Measurements from ENCODE around the gene CRX.

DNA sequence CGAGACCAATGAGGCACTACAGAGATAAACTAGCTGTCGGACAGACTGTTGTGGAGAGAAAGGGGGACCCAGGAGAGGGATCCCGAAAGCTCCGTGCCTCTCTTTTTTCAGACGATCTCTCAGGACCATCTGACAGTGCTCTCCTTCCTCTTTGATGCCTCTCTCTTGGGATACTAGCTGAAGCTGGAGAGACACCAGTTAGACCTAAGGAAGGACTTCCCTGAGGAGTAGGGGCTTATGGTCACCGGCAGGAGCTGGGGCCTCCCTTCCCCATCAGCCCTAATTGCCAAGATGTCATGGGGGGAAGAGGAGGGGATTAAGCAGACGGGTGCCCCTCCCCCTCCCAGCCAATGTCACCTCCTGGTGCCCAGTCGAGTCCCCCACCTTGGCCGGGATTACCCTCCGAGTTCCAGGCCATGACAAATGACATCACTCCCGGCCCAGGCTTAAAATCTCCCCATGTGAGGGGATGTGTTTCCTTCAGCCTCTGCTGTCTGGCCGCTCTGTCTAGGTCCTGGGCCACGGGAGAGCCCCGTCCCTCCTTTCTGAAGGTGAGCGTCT lies at the start of gene CRX:
- TF ChIP-seq, protein P1, sequence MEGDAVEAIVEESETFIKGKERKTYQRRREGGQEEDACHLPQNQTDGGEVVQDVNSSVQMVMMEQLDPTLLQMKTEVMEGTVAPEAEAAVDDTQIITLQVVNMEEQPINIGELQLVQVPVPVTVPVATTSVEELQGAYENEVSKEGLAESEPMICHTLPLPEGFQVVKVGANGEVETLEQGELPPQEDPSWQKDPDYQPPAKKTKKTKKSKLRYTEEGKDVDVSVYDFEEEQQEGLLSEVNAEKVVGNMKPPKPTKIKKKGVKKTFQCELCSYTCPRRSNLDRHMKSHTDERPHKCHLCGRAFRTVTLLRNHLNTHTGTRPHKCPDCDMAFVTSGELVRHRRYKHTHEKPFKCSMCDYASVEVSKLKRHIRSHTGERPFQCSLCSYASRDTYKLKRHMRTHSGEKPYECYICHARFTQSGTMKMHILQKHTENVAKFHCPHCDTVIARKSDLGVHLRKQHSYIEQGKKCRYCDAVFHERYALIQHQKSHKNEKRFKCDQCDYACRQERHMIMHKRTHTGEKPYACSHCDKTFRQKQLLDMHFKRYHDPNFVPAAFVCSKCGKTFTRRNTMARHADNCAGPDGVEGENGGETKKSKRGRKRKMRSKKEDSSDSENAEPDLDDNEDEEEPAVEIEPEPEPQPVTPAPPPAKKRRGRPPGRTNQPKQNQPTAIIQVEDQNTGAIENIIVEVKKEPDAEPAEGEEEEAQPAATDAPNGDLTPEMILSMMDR (IDR thresholded peaks at IDR 0.05; ENCODE audit: extremely low read depth in 1 of 2, insufficient read depth in 1 of 2, low read depth in 1 of 2, low read length in 2 of 2), result no peak
- TF ChIP-seq POLR2A (IDR thresholded peaks at IDR 0.05; ENCODE audit: low read depth, low read length), result no peak
- TF ChIP-seq EZH2 (IDR thresholded peaks at IDR 0.05; ENCODE audit: borderline replicate concordance, low read depth, low read length, severe bottlenecking), result no peak
- TF ChIP-seq, protein P2, sequence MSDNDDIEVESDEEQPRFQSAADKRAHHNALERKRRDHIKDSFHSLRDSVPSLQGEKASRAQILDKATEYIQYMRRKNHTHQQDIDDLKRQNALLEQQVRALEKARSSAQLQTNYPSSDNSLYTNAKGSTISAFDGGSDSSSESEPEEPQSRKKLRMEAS (IDR thresholded peaks at IDR 0.05; ENCODE audit: insufficient read depth, insufficient read length), result no peak
- TF ChIP-seq POLR2AphosphoS5 (IDR thresholded peaks at IDR 0.05; ENCODE audit: insufficient read depth, low read depth, low read length), result no peak
